GM23338 (cell line): ENCODE measurements around the gene RELN. TPM values are rescaled to one million over a fixed set of nuclear protein-coding genes. Genes with fewer than 3 reads are reported as not detected.

Experiments used
- ATAC-seq: fragments of 200-7000 bp; cut with Tn5 transposase; 3 replicates; pipeline ENCODE4 v1.9.1; 2020
- DNase-seq: peaks from one replicate; pipeline ENCODE4 v3.0.0-alpha.2; 2015; ENCODE audit warnings: low spot score
- H2AFZ ChIP-seq: fragments of 200-600 bp; sonication (generic); 2 replicates; pipeline ENCODE4 v1.8.0; 2016; ENCODE audit warnings: antibody characterized with exemption, mild to moderate bottlenecking, moderate library complexity
- H3F3A ChIP-seq: fragments of 200-600 bp; sonication (generic); replicated peaks from 2 replicates; pipeline ENCODE4 v1.8.0; 2017; ENCODE audit warnings: antibody characterized with exemption, mixed run types, low read depth
- H3K27ac ChIP-seq: fragments of 200-600 bp; sonication (generic); 2 replicates; pipeline ENCODE4 v1.6.1; 2016; ENCODE audit warnings: low read depth
- H3K27me3 ChIP-seq: fragments of 200-600 bp; sonication (generic); 2 replicates; pipeline ENCODE4 v1.8.0; 2016; ENCODE audit warnings: mild to moderate bottlenecking, mixed run types, moderate library complexity; ENCODE audit not compliant: insufficient read depth
- H3K36me3 ChIP-seq: fragments of 200-600 bp; sonication (generic); 2 replicates; pipeline ENCODE4 v1.8.0; 2016; ENCODE audit warnings: mild to moderate bottlenecking; ENCODE audit not compliant: insufficient read depth
- H3K4me1 ChIP-seq: fragments of 200-600 bp; sonication (generic); 2 replicates; pipeline ENCODE4 v1.8.0; 2016; ENCODE audit warnings: mild to moderate bottlenecking, moderate library complexity; ENCODE audit not compliant: insufficient read depth
- H3K4me2 ChIP-seq: fragments of 200-600 bp; sonication (generic); 2 replicates; pipeline ENCODE4 v1.7.1; 2017; ENCODE audit warnings: mixed run types
- H3K4me3 ChIP-seq: fragments of 200-600 bp; sonication (generic); 2 replicates; pipeline ENCODE4 v1.6.1; 2016; ENCODE audit warnings: mixed run types
- H3K79me2 ChIP-seq: fragments of 200-600 bp; sonication (generic); replicated peaks from 2 replicates; pipeline ENCODE4 v1.8.0; 2017; ENCODE audit warnings: mild to moderate bottlenecking; ENCODE audit not compliant: insufficient read depth
- H3K9me2 ChIP-seq: fragments of 200-600 bp; sonication (generic); 2 replicates; pipeline ENCODE4 v1.8.0; 2017; ENCODE audit not compliant: insufficient read depth
- H4K20me1 ChIP-seq: fragments of 200-600 bp; sonication (generic); replicated peaks from 2 replicates; pipeline ENCODE4 v1.8.0; 2017; ENCODE audit warnings: mild to moderate bottlenecking; ENCODE audit not compliant: insufficient read depth
- H3K27ac Mint-ChIP-seq: 2 replicates; pipeline ENCODE4 v1.8.0; 2020; ENCODE audit warnings: inconsistent platforms, mild to moderate bottlenecking, moderate library complexity, mixed read lengths
- H3K27me3 Mint-ChIP-seq: 3 replicates; pipeline ENCODE4 v1.8.0; 2022; ENCODE audit warnings: low read depth, mild to moderate bottlenecking, moderate library complexity, mixed read lengths, inconsistent platforms; ENCODE audit not compliant: insufficient read depth, poor library complexity
- H3K36me3 Mint-ChIP-seq: 3 replicates; pipeline ENCODE4 v1.8.0; 2021; ENCODE audit warnings: low read depth, mild to moderate bottlenecking, inconsistent platforms, moderate library complexity, mixed read lengths
- H3K4me1 Mint-ChIP-seq: 3 replicates; pipeline ENCODE4 v1.8.0; 2020; ENCODE audit warnings: mild to moderate bottlenecking, inconsistent platforms, mixed read lengths
- H3K4me3 Mint-ChIP-seq: 3 replicates; pipeline ENCODE4 v1.8.0; 2021; ENCODE audit warnings: moderate library complexity, mild to moderate bottlenecking, inconsistent platforms, mixed read lengths
- H3K9me3 Mint-ChIP-seq: 3 replicates; pipeline ENCODE4 v1.8.0; 2020; ENCODE audit warnings: moderate library complexity, mild to moderate bottlenecking, inconsistent platforms, mixed read lengths
- CTCF ChIP-seq, 2 experiments: fragments of 200-600 bp in 1 of 2; sonication (generic) in 1 of 2; conservative IDR thresholded peaks; 2 replicates each; pipeline versions ENCODE4 v1.5.1 to v1.6.1; 2016 to 2017; ENCODE audit warnings: antibody characterized with exemption in 2 of 2, low read depth in 2 of 2, mild to moderate bottlenecking in 2 of 2, moderate library complexity in 1 of 2
- ETS1 ChIP-seq: IDR thresholded peaks from 2 replicates; pipeline ENCODE4 v1.6.1; 2016; ENCODE audit warnings: antibody characterized with exemption
- EZH2 ChIP-seq: fragments of 200-600 bp; sonication (generic); IDR thresholded peaks from one replicate; pipeline ENCODE4 v1.8.0; 2017; ENCODE audit warnings: antibody characterized with exemption, mild to moderate bottlenecking, low read depth; ENCODE audit not compliant: unreplicated experiment
- NANOG ChIP-seq: IDR thresholded peaks from 2 replicates; pipeline ENCODE4 v1.6.1; 2016; ENCODE audit warnings: antibody characterized with exemption, borderline replicate concordance
- REST ChIP-seq: IDR thresholded peaks from one replicate; pipeline ENCODE4 v1.6.1; 2018; ENCODE audit warnings: antibody characterized with exemption; ENCODE audit not compliant: unreplicated experiment
- STAT1 ChIP-seq: IDR thresholded peaks from one replicate; pipeline ENCODE4 v1.6.1; 2016; ENCODE audit warnings: antibody characterized with exemption; ENCODE audit not compliant: unreplicated experiment
- ZNF114 ChIP-seq: fragments of 250-450 bp; sonication (Bioruptor Pico); IDR thresholded peaks from 2 replicates; pipeline ENCODE4 v1.5.0; 2020; ENCODE audit warnings: mild to moderate bottlenecking, moderate library complexity
- ZNF331 ChIP-seq: fragments of 250-450 bp; sonication (Bioruptor Pico); IDR thresholded peaks from 2 replicates; pipeline ENCODE4 v1.5.0; 2020; ENCODE audit warnings: low read depth, mild to moderate bottlenecking, moderate library complexity
- polyA plus RNA-seq: library from polyadenylated mRNA; unstranded; fragments of >200 nt; fragmentation: Nextera tagmentation; extraction: Ambion mirVana; gene quantifications from 2 replicates; pipeline ENCODE4 v1.2.1, GENCODE V29; 2016
- total RNA-seq: library from RNA; depleted of rRNA; stranded (reverse); fragments of >200 nt; shearing (Covaris generic); gene quantifications from 2 replicates; pipeline ENCODE4 v1.2.3, GENCODE V29; 2014

The RELN gene
- total and polyA plus RNA-seq, 2 experiments from 2014 or later = 0.10 to 0.76 TPM

- DNase-seq = no peak
Measured at GRCh38 chr7:103859709-103860108, 129.7 kb downstream of the RELN start.

GRCh38 chr7:103857435-103857834 is 132.0 kb downstream of the RELN start:
- no peaks in the 10 kb centered on the region for H4K20me1 ChIP-seq
- no peaks in the 10 kb centered on the region for H3K79me2 ChIP-seq
- peak overlapping the region; percentile 13; the same call in 1 of the 3 replicates for H3K4me3 Mint-ChIP-seq
- peak; percentile 97 for ATAC-seq
- no peaks in the 10 kb centered on the region for H3K27me3 ChIP-seq
- H3K36me3 ChIP-seq = no peaks in the 10 kb centered on the region
- peak overlapping the region; percentile 40; the same call in 1 of the 2 replicates for H3K27ac ChIP-seq
- no peaks in the 10 kb centered on the region for H3K9me3 Mint-ChIP-seq
- peak overlapping the region; percentile 44 for H2AFZ ChIP-seq
- peak; percentile 64 for DNase-seq
- no peaks in the 10 kb centered on the region for H3F3A ChIP-seq
- no peaks in the 10 kb centered on the region for H3K36me3 Mint-ChIP-seq
- no peaks in the 10 kb centered on the region; the same call in 1 of the 2 replicates for H3K9me2 ChIP-seq
- H3K4me2 ChIP-seq = peak overlapping the region; percentile 41
- H3K27me3 Mint-ChIP-seq = no peaks in the 10 kb centered on the region
- H3K4me1 ChIP-seq = peaks cover 20% of the 10 kb centered on the region
- peaks cover 24% of the 10 kb centered on the region for H3K4me1 Mint-ChIP-seq
- H3K27ac Mint-ChIP-seq = peak overlapping the region; percentile 76
- TF ChIP-seq ETS1 (no peak), CTCF (conservative IDR thresholded peaks at IDR 0.05; ENCODE audit: low read depth in 2 of 2) (peak in 1 of 2 experiments; percentile 37; a peak in 2 of 4 replicates)
- H3K4me3 ChIP-seq = peak overlapping the region; percentile 14

More at GRCh38 chr7:103859709-103860108, 129.7 kb downstream of the RELN start:
- Histone ChIP-seq H3K4me1 (peaks cover 20% of the 10 kb centered on the region), H3K27me3 (no peaks in the 10 kb centered on the region), H3K27ac (no peak overlapping the region), H3F3A (no peaks in the 10 kb centered on the region), H3K4me3 (no peak overlapping the region), H3K4me2 (no peak overlapping the region), H3K79me2 (no peaks in the 10 kb centered on the region), H3K9me2 (no peaks in the 10 kb centered on the region; the same call in 1 of the 2 replicates), H3K36me3 (no peaks in the 10 kb centered on the region), H4K20me1 (no peaks in the 10 kb centered on the region), H2AFZ (no peak overlapping the region)
- Mint-ChIP-seq H3K36me3 (no peaks in the 10 kb centered on the region), H3K27ac (no peak overlapping the region), H3K9me3 (no peaks in the 10 kb centered on the region), H3K4me1 (peaks cover 24% of the 10 kb centered on the region), H3K27me3 (no peaks in the 10 kb centered on the region), H3K4me3 (no peak overlapping the region)
- TF ChIP-seq STAT1 (no peak), ZNF331 (CRISPR knock-in tag) (no peak)
- no peak for ATAC-seq

GRCh38 chr7:103856929-103857328 is 132.5 kb downstream of the RELN start:
- H3K27ac Mint-ChIP-seq = no peak overlapping the region
- Histone ChIP-seq H3K79me2 (no peaks in the 10 kb centered on the region), H3K4me3 (peak overlapping the region; percentile 14), H3K36me3 (no peaks in the 10 kb centered on the region), H3K4me2 (peak overlapping the region; percentile 41), H3K4me1 (peaks cover 20% of the 10 kb centered on the region), H2AFZ (no peak overlapping the region), H3F3A (no peaks in the 10 kb centered on the region), H3K27me3 (no peaks in the 10 kb centered on the region), H3K27ac (peak overlapping the region; percentile 40), H3K9me2 (no peaks in the 10 kb centered on the region), H4K20me1 (no peaks in the 10 kb centered on the region)
- H3K4me1 Mint-ChIP-seq = peaks cover 24% of the 10 kb centered on the region
- H3K9me3 Mint-ChIP-seq = no peaks in the 10 kb centered on the region
- H3K27me3 Mint-ChIP-seq = no peaks in the 10 kb centered on the region
- TF ChIP-seq ZNF331 (CRISPR knock-in tag) (no peak), EZH2 (no peak), STAT1 (no peak), ZNF114 (CRISPR knock-in tag) (no peak), ETS1 (no peak), CTCF (conservative IDR thresholded peaks at IDR 0.05; ENCODE audit: low read depth in 2 of 2) (no peak), NANOG (no peak), REST (no peak)
- H3K36me3 Mint-ChIP-seq = no peaks in the 10 kb centered on the region
- ATAC-seq = no peak
- DNase-seq = no peak
- no peak overlapping the region for H3K4me3 Mint-ChIP-seq
